Trophoblast cell (in vitro differentiated cells and primary cell): ENCODE data around the gene CDH24.

Source experiments
- DNase-seq, 2 donors: peaks; one replicate each; pipeline ENCODE4 v3.0.0-alpha.2; 2016
- H2AFZ ChIP-seq: 2 replicates; pipeline ENCODE4 v1.6.1; 2013; ENCODE audit warnings: low read length, moderate library complexity, mild to moderate bottlenecking; ENCODE audit not compliant: insufficient read depth, poor library complexity
- H2AK5ac ChIP-seq: 2 replicates; pipeline ENCODE4 v1.6.1; 2013; ENCODE audit warnings: mild to moderate bottlenecking, low read length
- H2BK120ac ChIP-seq: 2 replicates; pipeline ENCODE4 v1.6.1; 2013; ENCODE audit warnings: low read length, mild to moderate bottlenecking, moderate library complexity; ENCODE audit not compliant: insufficient read depth, poor library complexity
- H2BK12ac ChIP-seq: 2 replicates; pipeline ENCODE4 v1.6.1; 2013; ENCODE audit warnings: mild to moderate bottlenecking, low read length, moderate library complexity
- H2BK5ac ChIP-seq: 2 replicates; pipeline ENCODE4 v1.6.1; 2013; ENCODE audit warnings: low read length, low read depth, moderate library complexity, mild to moderate bottlenecking; ENCODE audit not compliant: poor library complexity
- H3K14ac ChIP-seq: 2 replicates; pipeline ENCODE4 v1.6.1; 2013; ENCODE audit warnings: mild to moderate bottlenecking, low read length
- H3K18ac ChIP-seq: 2 replicates; pipeline ENCODE4 v1.6.1; 2013; ENCODE audit warnings: mild to moderate bottlenecking, low read length
- H3K23ac ChIP-seq: 2 replicates; pipeline ENCODE4 v1.6.1; 2013; ENCODE audit warnings: low read length
- H3K27ac ChIP-seq: 2 replicates; pipeline ENCODE4 v1.5.1; 2013; ENCODE audit warnings: low read depth, mild to moderate bottlenecking, inconsistent platforms, low read length, moderate library complexity
- H3K27me3 ChIP-seq: 2 replicates; pipeline ENCODE4 v1.6.1; 2013; ENCODE audit warnings: inconsistent platforms, mild to moderate bottlenecking, low read length, moderate library complexity; ENCODE audit not compliant: insufficient read depth
- H3K36me3 ChIP-seq, 2 experiments: 1 replicate in 1 of 2; 2 replicates in 1 of 2; pipeline ENCODE4 v1.6.1; 2013; ENCODE audit warnings: low read length in 2 of 2, mild to moderate bottlenecking in 2 of 2, moderate library complexity in 1 of 2; ENCODE audit not compliant: insufficient read depth in 2 of 2, control insufficient read depth in 1 of 2
- H3K4ac ChIP-seq: 2 replicates; pipeline ENCODE4 v1.6.1; 2013; ENCODE audit warnings: low read depth, mild to moderate bottlenecking, low read length, moderate library complexity
- H3K4me1 ChIP-seq, 2 experiments: 1 replicate in 1 of 2; 2 replicates in 1 of 2; pipeline ENCODE4 v1.6.1; 2013; ENCODE audit warnings: low read length in 2 of 2, mild to moderate bottlenecking in 2 of 2, moderate library complexity in 1 of 2; ENCODE audit not compliant: insufficient read depth in 2 of 2, control insufficient read depth in 1 of 2
- H3K4me2 ChIP-seq: 2 replicates; pipeline ENCODE4 v1.6.1; 2013; ENCODE audit warnings: inconsistent platforms, mild to moderate bottlenecking, low read length, moderate library complexity
- H3K4me3 ChIP-seq: 2 replicates; pipeline ENCODE4 v1.5.1; 2013; ENCODE audit warnings: mild to moderate bottlenecking, low read depth, low read length, inconsistent platforms
- H3K79me1 ChIP-seq: one replicate; pipeline ENCODE4 v1.6.1; 2013; ENCODE audit warnings: low read length
- H3K79me2 ChIP-seq: 2 replicates; pipeline ENCODE4 v1.6.1; 2013; ENCODE audit warnings: low read length, mild to moderate bottlenecking; ENCODE audit not compliant: control insufficient read depth, insufficient read depth, poor library complexity
- H3K9ac ChIP-seq: 2 replicates; pipeline ENCODE4 v1.6.1; 2013; ENCODE audit warnings: mild to moderate bottlenecking, low read length
- H3K9me3 ChIP-seq: 2 replicates; pipeline ENCODE4 v1.6.1; 2013; ENCODE audit warnings: low read depth, mild to moderate bottlenecking, control low read depth, inconsistent platforms, low read length; ENCODE audit not compliant: insufficient read depth
- H4K12ac ChIP-seq: 2 replicates; pipeline ENCODE4 v1.6.1; 2013; ENCODE audit warnings: low read depth, mild to moderate bottlenecking, low read length, moderate library complexity
- H4K8ac ChIP-seq: 2 replicates; pipeline ENCODE4 v1.6.1; 2013; ENCODE audit warnings: low read depth, mild to moderate bottlenecking, low read length, moderate library complexity
- H4K91ac ChIP-seq: one replicate; pipeline ENCODE4 v1.6.1; 2013; ENCODE audit warnings: low read depth, mild to moderate bottlenecking, low read length, moderate library complexity
- WGBS: extraction: QIAGEN DNeasy Blood & Tissue Kit; methylation state at CpG from one replicate; pipeline ENCODE4 v1.1.7; 2013; ENCODE audit warnings: missing lambda C conversion rate; ENCODE audit not compliant: insufficient read length, insufficient coverage; ENCODE audit errors: extremely low coverage; 5-methylcytosine and 5-hydroxymethylcytosine counted together

Gene CDH24

GRCh38 chr14:23094666-23095195 is 37.4 kb upstream of the CDH24 start, which contains the start of gene ACIN1:
Gene ACIN1 (minus strand): TSS chr14:23095136. CDS start chr14:23095112, 24 bp downstream.
- Histone ChIP-seq H3K79me2 (peaks cover 17% of the 10 kb centered on the region), H3K14ac (peak within 1 kb of the TSS; percentile 99), H3K9ac (peak within 1 kb of the TSS; percentile 100), H3K4me2 (peak within 1 kb of the TSS; percentile 94), H3K4me1 (peaks cover 5 to 9% of the 10 kb centered on the region in 2 experiments), H3K9me3 (no peaks in the 10 kb centered on the region), H2BK5ac (peak within 1 kb of the TSS; percentile 98), H3K4ac (peak within 1 kb of the TSS; percentile 99), H3K79me1 (peaks cover 12% of the 10 kb centered on the region), H4K12ac (peak within 1 kb of the TSS; percentile 98), H3K18ac (peak within 1 kb of the TSS; percentile 100), H2BK12ac (no peak within 1 kb of the TSS), H4K8ac (peak within 1 kb of the TSS; percentile 99), H2BK120ac (peak within 1 kb of the TSS; percentile 95), H4K91ac (peak within 1 kb of the TSS; percentile 97), H3K36me3 (peaks cover 11 to 25% of the 10 kb centered on the region in 2 experiments), H2AK5ac (peak within 1 kb of the TSS; percentile 80), H3K27me3 (no peaks in the 10 kb centered on the region), H3K23ac (no peak within 1 kb of the TSS), H3K4me3 (peak within 1 kb of the TSS; percentile 98), H2AFZ (peak within 1 kb of the TSS; percentile 89), H3K27ac (peak within 1 kb of the TSS; percentile 99)
- no CpG with 5 or more reads among the region's 55 CpGs for WGBS
- DNase-seq: peak in 1 of 2 donors; percentile 77

DNA sequence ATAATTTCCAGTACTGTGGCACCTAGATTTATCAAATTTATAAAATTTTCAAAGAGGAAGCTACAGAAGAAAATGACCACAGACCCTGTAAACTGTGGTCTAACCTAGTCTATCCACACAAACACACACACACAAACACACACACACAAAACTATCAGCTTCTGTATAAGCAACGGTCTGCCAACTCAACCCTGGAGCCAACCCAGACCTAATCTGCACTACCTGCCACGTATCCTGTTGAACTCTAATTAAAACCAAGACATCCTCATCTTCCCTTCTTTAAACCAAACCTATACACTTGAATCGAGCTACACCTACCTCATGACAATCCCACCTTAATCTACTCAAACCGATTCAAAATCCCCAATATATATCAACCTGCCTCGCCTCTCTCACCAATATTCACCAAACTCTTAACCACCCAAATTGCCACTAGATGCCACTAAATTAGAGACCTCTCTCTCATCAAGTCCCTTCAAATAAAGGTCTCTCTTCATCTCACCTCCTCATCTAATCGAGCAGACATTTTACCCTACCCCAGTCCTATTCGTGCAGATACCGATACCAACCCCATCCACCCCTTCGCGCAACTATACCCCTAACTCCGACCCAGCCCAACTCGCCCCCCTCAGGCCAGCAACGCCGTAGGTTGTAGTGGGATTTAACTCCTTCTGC is 36.8 kb upstream of the CDH24 start:
- no peak overlapping the region for H4K91ac ChIP-seq
- peak overlapping the region; percentile 94 for H3K4me2 ChIP-seq
- peak overlapping the region; percentile 15 for H2AK5ac ChIP-seq
- no peaks in the 10 kb centered on the region for H3K27me3 ChIP-seq
- no peak overlapping the region for H2BK12ac ChIP-seq
- no peak overlapping the region for H3K23ac ChIP-seq
- peak in 1 of 2 donors; percentile 5 for DNase-seq
- H3K27ac ChIP-seq: peak overlapping the region; percentile 99
- H3K9ac ChIP-seq: peak overlapping the region; percentile 100
- peaks cover 17% of the 10 kb centered on the region for H3K79me2 ChIP-seq
- H4K12ac ChIP-seq: peak overlapping the region; percentile 98
- peak overlapping the region; percentile 99 for H3K14ac ChIP-seq
- no peaks in the 10 kb centered on the region for H3K9me3 ChIP-seq
- 100% methylated on average over 3 of the region's 14 CpGs for WGBS
- peaks cover 12% of the 10 kb centered on the region for H3K79me1 ChIP-seq
- peak overlapping the region; percentile 99 for H4K8ac ChIP-seq
- no peak overlapping the region for H2BK120ac ChIP-seq
- H2AFZ ChIP-seq: no peak overlapping the region
- peaks cover 5 to 9% of the 10 kb centered on the region in 2 experiments for H3K4me1 ChIP-seq
- peak overlapping the region; percentile 98 for H2BK5ac ChIP-seq
- H3K36me3 ChIP-seq: peaks cover 14 to 30% of the 10 kb centered on the region in 2 experiments
- H3K4ac ChIP-seq: peak overlapping the region; percentile 99
- H3K4me3 ChIP-seq: peak overlapping the region; percentile 98
- H3K18ac ChIP-seq: no peak overlapping the region

GRCh38 chr14:23093526-23093925 is 36.2 kb upstream of the CDH24 start:
- Histone ChIP-seq H3K23ac (no peak overlapping the region), H3K4ac (peak overlapping the region; percentile 98), H3K36me3 (peaks cover 17 to 34% of the 10 kb centered on the region in 2 experiments), H2BK5ac (no peak overlapping the region), H3K9me3 (no peaks in the 10 kb centered on the region), H3K27me3 (no peaks in the 10 kb centered on the region), H3K27ac (no peak overlapping the region), H3K4me2 (peak overlapping the region; percentile 94), H3K14ac (no peak overlapping the region), H3K79me2 (peaks cover 17% of the 10 kb centered on the region), H2BK120ac (no peak overlapping the region), H2AFZ (no peak overlapping the region), H4K12ac (no peak overlapping the region), H4K91ac (no peak overlapping the region), H3K4me3 (no peak overlapping the region), H2AK5ac (no peak overlapping the region), H3K9ac (no peak overlapping the region), H2BK12ac (no peak overlapping the region), H3K79me1 (peaks cover 12% of the 10 kb centered on the region), H3K18ac (no peak overlapping the region), H3K4me1 (peaks cover 5 to 9% of the 10 kb centered on the region in 2 experiments), H4K8ac (no peak overlapping the region)
- DNase-seq: no peak
- WGBS: no CpG with 5 or more reads among the region's 2 CpGs

DNA sequence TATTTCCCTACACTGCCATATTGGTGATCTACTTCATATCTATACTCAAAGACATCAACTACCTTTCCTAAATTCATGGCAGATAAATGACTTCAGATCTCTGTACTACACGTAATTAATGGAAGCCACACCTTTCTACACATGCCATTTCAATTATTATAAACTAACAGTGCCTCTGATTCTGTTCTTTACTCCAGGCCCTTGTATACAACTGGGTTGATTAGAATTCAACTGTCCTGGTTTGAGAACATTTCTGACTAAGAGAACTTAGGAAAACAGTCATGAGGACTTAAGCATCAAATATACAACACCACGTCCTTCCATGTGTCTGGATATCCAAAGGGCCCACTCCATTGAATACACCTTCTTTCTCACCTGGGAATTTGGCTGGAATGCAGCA is 35.8 kb upstream of the CDH24 start:
- Histone ChIP-seq H3K4ac (peak overlapping the region; percentile 98), H3K4me3 (no peak overlapping the region), H2AK5ac (no peak overlapping the region), H3K9me3 (no peaks in the 10 kb centered on the region), H3K36me3 (peaks cover 17 to 32% of the 10 kb centered on the region in 2 experiments), H3K79me1 (peaks cover 12% of the 10 kb centered on the region), H2AFZ (no peak overlapping the region), H3K14ac (no peak overlapping the region), H3K27ac (no peak overlapping the region), H4K91ac (no peak overlapping the region), H3K18ac (no peak overlapping the region), H3K79me2 (peaks cover 17% of the 10 kb centered on the region), H3K4me1 (peaks cover 5 to 9% of the 10 kb centered on the region in 2 experiments), H3K9ac (no peak overlapping the region), H4K12ac (no peak overlapping the region), H3K23ac (no peak overlapping the region), H4K8ac (no peak overlapping the region), H3K4me2 (no peak overlapping the region), H2BK5ac (no peak overlapping the region), H3K27me3 (no peaks in the 10 kb centered on the region), H2BK12ac (no peak overlapping the region), H2BK120ac (no peak overlapping the region)
- no CpG with 5 or more reads among the region's 2 CpGs for WGBS
- no peak for DNase-seq
